ENCODE measurements around the gene CACNA1D.

The CACNA1D gene

DNA sequence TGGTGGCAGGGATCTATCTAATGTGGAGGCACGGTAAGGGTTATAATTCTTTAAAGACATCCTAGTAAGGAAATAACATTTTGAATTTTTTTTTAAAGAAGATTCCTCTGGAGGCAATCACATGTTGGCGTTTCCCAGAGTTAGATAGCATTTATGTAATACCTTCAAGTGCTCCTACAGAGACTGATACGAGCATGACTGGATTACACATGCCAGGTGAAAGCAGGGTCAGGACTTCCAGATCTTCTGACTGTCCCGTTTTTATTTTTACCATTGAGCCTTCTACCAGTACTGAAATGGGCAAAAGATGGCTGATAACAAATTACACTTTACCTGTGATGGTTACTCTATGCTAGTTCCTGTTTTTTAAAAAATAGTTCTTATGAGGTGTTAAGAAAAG is 365.8 kb downstream of the CACNA1D start:
- no peak for DNase-seq

GRCh38 chr3:53862241-53862640 is 367.8 kb downstream of the CACNA1D start:
- no peak for DNase-seq

DNA sequence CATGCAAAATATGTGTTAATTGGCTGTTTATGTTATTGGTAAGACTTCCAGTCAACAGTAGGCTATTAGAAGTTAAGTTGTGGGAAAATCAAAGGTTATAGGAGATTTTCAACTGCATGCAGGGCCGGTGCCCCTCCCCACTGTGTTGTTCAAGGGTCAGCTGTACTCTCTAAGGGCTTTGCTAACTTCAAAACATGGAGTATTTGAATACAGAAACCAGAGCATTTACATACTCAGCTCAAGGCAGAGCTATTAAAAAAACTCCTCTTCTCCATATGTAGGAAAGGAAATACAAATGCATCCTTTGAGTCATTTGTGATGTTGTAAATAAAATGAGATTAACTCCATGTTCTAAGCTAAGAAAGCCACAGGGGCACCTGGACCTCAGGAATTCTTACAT is 368.7 kb downstream of the CACNA1D start:
- DNase-seq = no peak

Measured in retina (tissue), 1 donor.